CD4-positive, alpha-beta T cell (primary cell): ENCODE data around the gene MRE11. TPM values are rescaled to one million over a fixed set of nuclear protein-coding genes. Genes with fewer than 3 reads are reported as not detected.

ENCODE experiments used
- ATAC-seq: fragments of 200-7000 bp; cut with Tn5 transposase; one replicate; pipeline ENCODE4 v1.10.0; 2022; ENCODE audit warnings: mild to moderate bottlenecking; ENCODE audit not compliant: poor library complexity
- CTCF ChIA-PET: fragments of 350-600 bp; sonication (Branson Sonifier 250); formaldehyde crosslinking; loops from one replicate; lab custom pipeline; 2021; ENCODE audit warnings: antibody characterized with exemption, inconsistent platforms; lab: Charles Lee
- POLR2A ChIA-PET: fragments of 350-600 bp; sonication (Branson Sonifier 250); formaldehyde crosslinking; loops from one replicate; lab custom pipeline; 2021; ENCODE audit warnings: antibody characterized with exemption, inconsistent platforms; lab: Charles Lee
- DNase-seq, 14 experiments: peaks; one replicate each; pipeline ENCODE4 v3.0.0-alpha.2; 2013 to 2020; ENCODE audit warnings: mixed read lengths in 2 of 14
- H3K27ac ChIP-seq, 2 donors: one replicate each; pipeline versions ENCODE4 v1.5.1 to v1.7.0; 2013; ENCODE audit warnings: low read length in 2 of 2, low read depth in 1 of 2, mild to moderate bottlenecking in 1 of 2
- H3K27me3 ChIP-seq, 2 experiments: 1 replicate in 1 of 2; 2 replicates in 1 of 2; pipeline versions ENCODE4 v1.6.1 to v1.7.0; 2013; ENCODE audit warnings: low read length in 2 of 2, control low read depth in 1 of 2, mild to moderate bottlenecking in 1 of 2, moderate library complexity in 1 of 2; ENCODE audit not compliant: insufficient read depth in 2 of 2, control insufficient read depth in 1 of 2
- H3K36me3 ChIP-seq: one replicate; pipeline ENCODE4 v1.6.1; 2013; ENCODE audit warnings: low read length, control low read depth; ENCODE audit not compliant: insufficient read depth
- H3K4me1 ChIP-seq: one replicate; pipeline ENCODE4 v1.6.1; 2013; ENCODE audit warnings: low read length, control low read depth; ENCODE audit not compliant: insufficient read depth
- H3K4me3 ChIP-seq: one replicate; pipeline ENCODE4 v1.5.1; 2013; ENCODE audit warnings: mild to moderate bottlenecking, low read length, moderate library complexity
- H3K9me3 ChIP-seq, 2 experiments: 1 replicate in 1 of 2; 2 replicates in 1 of 2; pipeline versions ENCODE4 v1.6.1 to v1.7.0; 2013; ENCODE audit warnings: low read length in 2 of 2, mild to moderate bottlenecking in 2 of 2, control low read depth in 1 of 2, moderate library complexity in 1 of 2; ENCODE audit not compliant: control insufficient read depth in 1 of 2, insufficient read depth in 1 of 2
- H3K27ac Mint-ChIP-seq: one replicate; pipeline ENCODE4 v1.8.0; 2020; ENCODE audit warnings: mixed read lengths
- H3K27me3 Mint-ChIP-seq: one replicate; pipeline ENCODE4 v1.8.0; 2021; ENCODE audit warnings: mixed read lengths
- H3K36me3 Mint-ChIP-seq: one replicate; pipeline ENCODE4 v1.8.0; 2021; ENCODE audit warnings: low read depth, mixed read lengths
- H3K4me1 Mint-ChIP-seq: one replicate; pipeline ENCODE4 v1.8.0; 2021; ENCODE audit warnings: low read depth, mixed read lengths
- H3K4me3 Mint-ChIP-seq: one replicate; pipeline ENCODE4 v1.8.0; 2020; ENCODE audit warnings: mild to moderate bottlenecking, mixed read lengths
- H3K9me3 Mint-ChIP-seq: one replicate; pipeline ENCODE4 v1.8.0; 2020; ENCODE audit warnings: mixed read lengths
- CTCF ChIP-seq: fragments of 200-600 bp; IDR thresholded peaks from one replicate; pipeline ENCODE4 v1.8.0; 2022; ENCODE audit warnings: antibody characterized with exemption, mild to moderate bottlenecking
- intact Hi-C, 2 experiments: fragments of 100-400 bp; cut with DNase I in 1 of 2; cut with micrococcal nuclease in 1 of 2; formaldehyde crosslinking; loops; one replicate each; pipeline versions ENCODE4 v1.15.1 to v1.9.0; 2023 to 2025; cut with DNase I, micrococcal nuclease
- total RNA-seq, 174 experiments: library from RNA in 2 of 174; stranded (reverse) in 2 of 174; gene quantifications; one replicate each; pipeline ENCODE4 v1.2.3 and lab custom pipeline; 2021 to 2026

The MRE11 gene
- total RNA-seq, 2 experiments from 2014 or later: 17.0 to 18.6 TPM

DNA sequence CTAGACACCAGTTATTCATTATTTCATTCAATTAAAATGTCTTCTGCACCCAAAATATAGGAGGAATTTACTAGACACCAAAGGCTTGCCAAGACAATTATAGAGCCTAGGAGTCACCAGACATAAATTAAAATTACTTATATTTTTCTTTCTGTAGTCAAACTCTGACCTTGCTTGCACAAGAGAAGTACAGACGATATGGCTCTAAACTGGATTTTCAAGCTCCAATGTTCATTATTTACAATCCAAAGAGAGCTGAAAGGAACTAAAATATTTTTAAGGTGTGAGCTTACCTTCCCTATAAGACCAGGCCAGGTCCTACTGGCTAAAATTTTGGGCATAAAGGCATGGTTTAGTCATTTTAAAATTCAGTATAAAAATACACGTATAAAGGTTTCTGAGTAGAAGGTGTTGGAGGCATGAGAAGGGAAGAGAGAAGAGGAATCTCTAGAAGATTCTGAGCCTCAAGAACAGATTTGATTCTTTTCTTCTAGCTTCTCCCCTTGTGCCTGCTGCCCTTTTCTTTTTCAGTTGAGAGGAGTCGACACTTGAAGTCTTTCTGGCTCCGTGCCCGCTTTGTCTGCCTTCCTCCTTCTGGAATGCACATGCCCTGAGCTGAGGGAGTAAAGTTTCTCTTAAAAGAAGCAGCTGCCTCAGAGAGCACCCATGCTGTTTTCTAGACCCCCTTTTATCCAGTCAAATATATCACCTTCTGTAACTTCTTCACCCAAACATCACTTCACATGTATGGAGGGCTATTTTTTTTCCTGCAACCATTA is 32.1 kb upstream of the MRE11 start:
- Histone ChIP-seq H3K27me3 (peaks cover 3 to 13% of the 10 kb centered on the region in 2 experiments), H3K27ac (no peak overlapping the region), H3K4me3 (no peak overlapping the region), H3K36me3 (no peaks in the 10 kb centered on the region), H3K9me3 (no peaks in the 10 kb centered on the region), H3K4me1 (no peaks in the 10 kb centered on the region)
- no peak overlapping the region for H3K27ac Mint-ChIP-seq
- POLR2A ChIA-PET: no interaction called here
- no peak for DNase-seq
- TF ChIP-seq CTCF: no peak
- CTCF ChIA-PET: interaction anchor here (0.8 to 1.3 kb wide), 2 partner anchors 9 to 11 kb away, joined by 3 to 5 read pairs; no protein-coding TSS in a partner anchor
- peaks cover 39% of the 10 kb centered on the region for H3K27me3 Mint-ChIP-seq
- no peaks in the 10 kb centered on the region for H3K4me1 Mint-ChIP-seq
- H3K4me3 Mint-ChIP-seq: no peak overlapping the region
- H3K36me3 Mint-ChIP-seq: no peaks in the 10 kb centered on the region
- ATAC-seq: no peak
- intact Hi-C loops: no loop called here
- H3K9me3 Mint-ChIP-seq: no peaks in the 10 kb centered on the region

- H3K36me3 ChIP-seq: no peaks in the 10 kb centered on the region
- H3K9me3 Mint-ChIP-seq: no peaks in the 10 kb centered on the region
- no peaks in the 10 kb centered on the region for H3K4me1 Mint-ChIP-seq
- DNase-seq (no peak), ATAC-seq (no peak)
- no peaks in the 10 kb centered on the region for H3K36me3 Mint-ChIP-seq
- intact Hi-C loops: no loop called here
- H3K27ac Mint-ChIP-seq: no peak overlapping the region
- H3K4me3 Mint-ChIP-seq: no peak overlapping the region
- peaks cover under 1 to 13% of the 10 kb centered on the region in 2 experiments for H3K27me3 ChIP-seq
- peaks cover 34% of the 10 kb centered on the region for H3K27me3 Mint-ChIP-seq
- TF ChIP-seq CTCF: no peak
- H3K4me1 ChIP-seq: no peaks in the 10 kb centered on the region
- POLR2A ChIA-PET: interaction anchor here (0.7 kb wide), 1 partner anchor 57 kb away, joined by 4 read pairs; no protein-coding TSS in a partner anchor
- H3K9me3 ChIP-seq: no peaks in the 10 kb centered on the region
- H3K4me3 ChIP-seq: no peak overlapping the region
- CTCF ChIA-PET: interaction anchor here (1.3 kb wide), 1 partner anchor 12 kb away, joined by 5 read pairs; no protein-coding TSS in a partner anchor
- H3K27ac ChIP-seq: no peak overlapping the region
Observed at GRCh38 chr11:94524341-94524740, 30.7 kb upstream of the MRE11 start.

DNA sequence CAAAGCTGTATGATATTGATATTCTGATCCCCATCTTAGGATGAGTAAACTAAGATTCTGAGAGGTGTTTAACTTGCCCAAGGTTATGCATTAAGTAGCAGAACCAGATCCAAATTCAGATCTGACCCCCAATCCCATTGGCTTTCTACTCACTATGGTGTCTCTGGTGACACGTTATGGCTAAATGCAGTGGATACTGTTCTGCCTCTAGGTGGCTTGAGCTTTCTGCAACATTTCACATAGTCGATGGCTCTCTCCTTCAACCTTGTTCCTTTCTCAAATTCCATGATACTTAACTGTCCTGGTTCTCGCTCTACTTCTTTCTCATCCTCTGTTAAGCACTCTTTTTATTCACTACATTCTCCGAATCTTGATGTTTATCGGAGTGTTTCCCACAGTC is 28.0 kb upstream of the MRE11 start:
- Histone ChIP-seq H3K27ac (no peak overlapping the region), H3K36me3 (no peaks in the 10 kb centered on the region), H3K4me1 (no peaks in the 10 kb centered on the region), H3K27me3 (no peaks in the 10 kb centered on the region), H3K9me3 (no peaks in the 10 kb centered on the region), H3K4me3 (no peak overlapping the region)
- intact Hi-C loops: loop anchor here in 1 of 2 experiments (2.0 kb wide), 1 partner anchor 83 kb away; no protein-coding TSS in a partner anchor
- Mint-ChIP-seq H3K36me3 (no peaks in the 10 kb centered on the region), H3K27me3 (peaks cover 25% of the 10 kb centered on the region), H3K4me3 (no peak overlapping the region), H3K27ac (no peak overlapping the region), H3K4me1 (no peaks in the 10 kb centered on the region), H3K9me3 (no peaks in the 10 kb centered on the region)
- ChIA-PET CTCF (interaction anchor here (0.8 kb wide), 1 partner anchor 10 kb away, joined by 3 read pairs; the partner anchor contains the start of gene C11orf97), POLR2A (interaction anchor here (0.5 kb wide), 1 partner anchor 39 kb away, joined by 3 read pairs; no protein-coding TSS in a partner anchor)
- TF ChIP-seq CTCF: no peak
- DNase-seq (no peak), ATAC-seq (no peak)
